B cell (primary cell): Measurements from ENCODE around the gene TTLL5. TPM values are rescaled to one million over a fixed set of nuclear protein-coding genes. Genes with fewer than 3 reads are reported as not detected.

Experiments
- ATAC-seq: fragments of 200-7000 bp; cut with Tn5 transposase; one replicate; pipeline ENCODE4 v1.10.0; 2021; ENCODE audit warnings: low read depth, mild to moderate bottlenecking, moderate number of reproducible peaks, moderate library complexity
- CTCF ChIA-PET: fragments of 350-600 bp; sonication (Branson Sonifier 250); formaldehyde crosslinking; loops from one replicate; lab custom pipeline; 2021; ENCODE audit warnings: antibody characterized with exemption, inconsistent platforms; lab: Charles Lee
- POLR2A ChIA-PET: fragments of 350-600 bp; sonication (Branson Sonifier 250); formaldehyde crosslinking; loops from one replicate; lab custom pipeline; 2021; ENCODE audit warnings: antibody characterized with exemption; lab: Charles Lee
- DNase-seq: peaks from one replicate; pipeline ENCODE4 v3.0.0; 2013
- H2AFZ ChIP-seq: 2 replicates; pipeline ENCODE4 v1.6.1; 2012; ENCODE audit warnings: mild to moderate bottlenecking, low read depth, low read length; ENCODE audit not compliant: insufficient read depth, poor library complexity, severe bottlenecking
- H3K27ac ChIP-seq, 2 donors: 1 replicate in 1 of 2; 2 replicates in 1 of 2; pipeline ENCODE4 v1.5.1; 2012 to 2013; ENCODE audit warnings: low read length in 2 of 2, mild to moderate bottlenecking in 2 of 2, moderate library complexity in 1 of 2
- H3K27me3 ChIP-seq, 4 experiments: fragments of 200-600 bp in 1 of 4; sonication (generic) in 1 of 4; replicated peaks in 1 of 4; 1 replicate in 2 of 4; 2 replicates in 2 of 4; pipeline versions ENCODE4 v1.6.1 to v1.7.0; 2013 to 2016; ENCODE audit warnings: low read length in 3 of 4, mild to moderate bottlenecking in 2 of 4, mixed read lengths in 1 of 4, moderate library complexity in 1 of 4; ENCODE audit not compliant: insufficient read depth in 4 of 4, control insufficient read depth in 3 of 4; ENCODE audit errors: control extremely low read depth in 1 of 4
- H3K36me3 ChIP-seq, 2 experiments: replicated peaks in 1 of 2; 1 replicate in 1 of 2; 2 replicates in 1 of 2; pipeline versions ENCODE4 v1.6.1 to v1.7.1; 2013; ENCODE audit warnings: low read length in 1 of 2; ENCODE audit not compliant: insufficient read depth in 2 of 2, control insufficient read depth in 1 of 2; ENCODE audit errors: control extremely low read depth in 1 of 2, extremely low read depth in 1 of 2
- H3K4me1 ChIP-seq, 2 donors: fragments of 200-600 bp in 1 of 2; sonication (generic) in 1 of 2; 1 replicate in 1 of 2; 2 replicates in 1 of 2; pipeline versions ENCODE4 v1.5.1 to v1.6.1; 2013 to 2017; ENCODE audit warnings: low read length in 2 of 2; ENCODE audit not compliant: control insufficient read depth in 2 of 2, insufficient read depth in 2 of 2
- H3K4me2 ChIP-seq: replicated peaks from 2 replicates; pipeline ENCODE3; 2012; ENCODE audit warnings: mild to moderate bottlenecking, low read depth, low read length; ENCODE audit not compliant: poor library complexity, severe bottlenecking
- H3K4me3 ChIP-seq, 5 experiments: fragments of 200-600 bp in 1 of 5; sonication (generic) in 1 of 5; 1 replicate in 3 of 5; 2 replicates in 2 of 5; pipeline versions ENCODE4 v1.5.1 to v1.7.0; 2011 to 2016; ENCODE audit warnings: low read length in 4 of 5, mild to moderate bottlenecking in 4 of 5, low read depth in 2 of 5, control low read depth in 1 of 5, moderate library complexity in 1 of 5; ENCODE audit not compliant: insufficient read depth in 1 of 5; ENCODE audit errors: control extremely low read depth in 1 of 5, extremely low read depth in 1 of 5
- H3K79me2 ChIP-seq: fragments of 200-600 bp; sonication (generic); one replicate; pipeline ENCODE4 v1.6.0; 2016; ENCODE audit warnings: low read length; ENCODE audit not compliant: control insufficient read depth, insufficient read depth
- H3K9ac ChIP-seq: fragments of 200-600 bp; sonication (generic); 2 replicates; pipeline ENCODE4 v1.6.1; 2017; ENCODE audit warnings: mild to moderate bottlenecking, low read length, moderate library complexity
- H3K9me3 ChIP-seq, 3 donors: one replicate each; pipeline versions ENCODE4 v1.6.1 to v1.7.1; 2013; ENCODE audit warnings: low read length in 2 of 3; ENCODE audit not compliant: control insufficient read depth in 2 of 3, insufficient read depth in 1 of 3; ENCODE audit errors: control extremely low read depth in 1 of 3
- H4K20me1 ChIP-seq: 2 replicates; pipeline ENCODE4 v1.6.0; 2012; ENCODE audit warnings: mild to moderate bottlenecking, low read length; ENCODE audit not compliant: insufficient read depth, control insufficient read depth, poor library complexity, severe bottlenecking
- H3K27ac Mint-ChIP-seq: one replicate; pipeline ENCODE4 v1.8.0; 2021; ENCODE audit warnings: mixed read lengths
- H3K27me3 Mint-ChIP-seq: one replicate; pipeline ENCODE4 v1.8.0; 2021; ENCODE audit warnings: mixed read lengths
- H3K4me1 Mint-ChIP-seq: one replicate; pipeline ENCODE4 v1.8.0; 2021; ENCODE audit warnings: mixed read lengths
- H3K4me3 Mint-ChIP-seq: one replicate; pipeline ENCODE4 v1.8.0; 2021; ENCODE audit warnings: mixed read lengths
- H3K9me3 Mint-ChIP-seq: one replicate; pipeline ENCODE4 v1.8.0; 2022; ENCODE audit warnings: mixed read lengths; ENCODE audit not compliant: insufficient read depth
- EZH2 ChIP-seq: IDR thresholded peaks from 2 replicates; pipeline ENCODE4 v1.6.1; 2012; ENCODE audit warnings: borderline replicate concordance, low read depth, mild to moderate bottlenecking, moderate library complexity, low read length; ENCODE audit not compliant: insufficient read depth, poor library complexity, severe bottlenecking
- WGBS: methylation state at CpG from one replicate; pipeline ENCODE4 v1.1.5; 2013; ENCODE audit warnings: missing lambda C conversion rate; ENCODE audit not compliant: insufficient coverage; 5-methylcytosine and 5-hydroxymethylcytosine counted together
- intact Hi-C: fragments of 100-400 bp; cut with micrococcal nuclease; formaldehyde crosslinking; loops from one replicate; pipeline ENCODE4 v1.10.0; 2022
- polyA plus RNA-seq: library from polyadenylated mRNA; depleted of rRNA; stranded (reverse); fragments of >200 nt; gene quantifications from 2 replicates; pipeline ENCODE4 v1.2.3, GENCODE V29; 2012
- total RNA-seq, 2 donors: library from RNA; stranded (reverse); fragments of 120-200 nt in 1 of 2; gene quantifications; 1 replicate in 1 of 2; 2 replicates in 1 of 2; pipeline versions ENCODE4 v1.2.3 to v1.2.4, GENCODE V29; 2013 to 2022
- TF ChIP-seq, protein P1 (sequence below): fragments of 200-600 bp; IDR thresholded peaks from one replicate; pipeline ENCODE4 v1.8.0; 2022; ENCODE audit warnings: antibody characterized with exemption, mild to moderate bottlenecking

The TTLL5 gene
- total and polyA plus RNA-seq, 2 donors (not counting 1 experiment from before 2014, with no cell fraction given): 10.9 to 50.9 TPM

DNA sequence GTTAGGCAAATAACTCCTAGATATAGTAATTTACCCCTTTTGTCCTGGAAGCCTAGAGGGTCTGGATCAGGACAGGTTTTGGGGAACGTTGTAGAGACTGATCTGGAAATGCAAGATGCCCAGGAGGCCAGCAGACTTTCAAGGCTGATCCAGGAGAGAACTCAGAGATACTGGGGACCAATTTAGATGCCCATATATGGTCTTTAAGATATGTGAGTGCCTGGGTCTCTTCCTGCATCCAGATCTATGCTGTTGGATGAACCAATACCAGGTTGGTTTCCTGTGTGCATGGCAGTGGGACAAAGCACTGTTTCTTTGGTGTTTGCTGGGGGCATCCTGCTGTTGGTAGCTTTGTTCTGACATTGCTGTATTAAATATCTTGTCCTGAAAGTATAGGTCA, 5.8 kb upstream of the TTLL5 start:
- Mint-ChIP-seq H3K4me1 (peaks cover 8% of the 10 kb centered on the region), H3K4me3 (no peak overlapping the region), H3K27me3 (no peaks in the 10 kb centered on the region), H3K9me3 (no peaks in the 10 kb centered on the region), H3K27ac (no peak overlapping the region)
- intact Hi-C loops: no loop called here
- Histone ChIP-seq H3K79me2 (no peaks in the 10 kb centered on the region), H3K27me3 (no peaks in the 10 kb centered on the region), H2AFZ (no peak overlapping the region), H3K9me3 (no peaks in the 10 kb centered on the region), H3K36me3 (peaks cover 4 to 61% of the 10 kb centered on the region in 2 experiments), H3K4me3 (no peak overlapping the region), H3K4me2 (no peak overlapping the region), H3K27ac (no peak overlapping the region), H4K20me1 (no peaks in the 10 kb centered on the region), H3K9ac (no peak overlapping the region), H3K4me1 (peaks cover 5 to 6% of the 10 kb centered on the region in 2 donors)
- DNase-seq: no peak
- TF ChIP-seq EZH2: no peak
- TF ChIP-seq, protein P1, sequence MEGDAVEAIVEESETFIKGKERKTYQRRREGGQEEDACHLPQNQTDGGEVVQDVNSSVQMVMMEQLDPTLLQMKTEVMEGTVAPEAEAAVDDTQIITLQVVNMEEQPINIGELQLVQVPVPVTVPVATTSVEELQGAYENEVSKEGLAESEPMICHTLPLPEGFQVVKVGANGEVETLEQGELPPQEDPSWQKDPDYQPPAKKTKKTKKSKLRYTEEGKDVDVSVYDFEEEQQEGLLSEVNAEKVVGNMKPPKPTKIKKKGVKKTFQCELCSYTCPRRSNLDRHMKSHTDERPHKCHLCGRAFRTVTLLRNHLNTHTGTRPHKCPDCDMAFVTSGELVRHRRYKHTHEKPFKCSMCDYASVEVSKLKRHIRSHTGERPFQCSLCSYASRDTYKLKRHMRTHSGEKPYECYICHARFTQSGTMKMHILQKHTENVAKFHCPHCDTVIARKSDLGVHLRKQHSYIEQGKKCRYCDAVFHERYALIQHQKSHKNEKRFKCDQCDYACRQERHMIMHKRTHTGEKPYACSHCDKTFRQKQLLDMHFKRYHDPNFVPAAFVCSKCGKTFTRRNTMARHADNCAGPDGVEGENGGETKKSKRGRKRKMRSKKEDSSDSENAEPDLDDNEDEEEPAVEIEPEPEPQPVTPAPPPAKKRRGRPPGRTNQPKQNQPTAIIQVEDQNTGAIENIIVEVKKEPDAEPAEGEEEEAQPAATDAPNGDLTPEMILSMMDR: no peak
- ATAC-seq: no peak
- POLR2A ChIA-PET: no interaction called here
- CTCF ChIA-PET: interaction anchor here (0.8 to 13.9 kb wide), 24 partner anchors 9 to 350 kb away, joined by 3 to 447 read pairs (median 4); partner anchors contain the start of gene FLVCR2
- WGBS: 0% methylated on average over 1 of the region's 1 CpG

GRCh38 chr14:75657331-75657730, 3.7 kb upstream of the TTLL5 start:
- intact Hi-C loops: no loop called here
- Histone ChIP-seq H3K9me3 (no peaks in the 10 kb centered on the region), H3K4me1 (peaks cover 14 to 15% of the 10 kb centered on the region in 2 donors), H3K79me2 (no peaks in the 10 kb centered on the region), H3K36me3 (peaks cover 4 to 40% of the 10 kb centered on the region in 2 experiments), H3K4me2 (no peak overlapping the region), H3K27ac (no peak overlapping the region), H3K4me3 (no peak overlapping the region), H2AFZ (no peak overlapping the region), H3K9ac (no peak overlapping the region), H3K27me3 (no peaks in the 10 kb centered on the region), H4K20me1 (no peaks in the 10 kb centered on the region)
- no peak for DNase-seq
- ATAC-seq: no peak
- H3K27ac Mint-ChIP-seq: no peak overlapping the region
- TF ChIP-seq, protein P1: no peak
- TF ChIP-seq EZH2: no peak
- H3K4me3 Mint-ChIP-seq: no peak overlapping the region
- ChIA-PET CTCF (interaction anchor here (0.9 to 13.9 kb wide), 6 partner anchors 11 to 96 kb away, joined by 3 to 447 read pairs (median 4); partner anchors contain the start of gene FLVCR2), POLR2A (no interaction called here)
- 100% methylated on average over 1 of the region's 4 CpGs for WGBS
- no peaks in the 10 kb centered on the region for H3K27me3 Mint-ChIP-seq
- peaks cover 23% of the 10 kb centered on the region for H3K4me1 Mint-ChIP-seq
- H3K9me3 Mint-ChIP-seq: no peaks in the 10 kb centered on the region
